Activated CD8-positive, alpha-beta memory T cell treated with anti-CD3 and anti-CD28 coated beads for 48 hours (primary cell): Measurements from ENCODE around the gene EPHB4.
"Not testable (repeated sequence)": the region's sequence is repeated elsewhere in the genome, so short reads cannot be mapped to it uniquely, and the experiment has no call there.

Experiments used
- DNase-seq, 3 experiments: peaks; one replicate each; pipeline ENCODE4 v3.0.0-alpha.2; 2020; ENCODE audit warnings: low read depth in 2 of 3, low spot score in 2 of 3

EPHB4 gene

DNA sequence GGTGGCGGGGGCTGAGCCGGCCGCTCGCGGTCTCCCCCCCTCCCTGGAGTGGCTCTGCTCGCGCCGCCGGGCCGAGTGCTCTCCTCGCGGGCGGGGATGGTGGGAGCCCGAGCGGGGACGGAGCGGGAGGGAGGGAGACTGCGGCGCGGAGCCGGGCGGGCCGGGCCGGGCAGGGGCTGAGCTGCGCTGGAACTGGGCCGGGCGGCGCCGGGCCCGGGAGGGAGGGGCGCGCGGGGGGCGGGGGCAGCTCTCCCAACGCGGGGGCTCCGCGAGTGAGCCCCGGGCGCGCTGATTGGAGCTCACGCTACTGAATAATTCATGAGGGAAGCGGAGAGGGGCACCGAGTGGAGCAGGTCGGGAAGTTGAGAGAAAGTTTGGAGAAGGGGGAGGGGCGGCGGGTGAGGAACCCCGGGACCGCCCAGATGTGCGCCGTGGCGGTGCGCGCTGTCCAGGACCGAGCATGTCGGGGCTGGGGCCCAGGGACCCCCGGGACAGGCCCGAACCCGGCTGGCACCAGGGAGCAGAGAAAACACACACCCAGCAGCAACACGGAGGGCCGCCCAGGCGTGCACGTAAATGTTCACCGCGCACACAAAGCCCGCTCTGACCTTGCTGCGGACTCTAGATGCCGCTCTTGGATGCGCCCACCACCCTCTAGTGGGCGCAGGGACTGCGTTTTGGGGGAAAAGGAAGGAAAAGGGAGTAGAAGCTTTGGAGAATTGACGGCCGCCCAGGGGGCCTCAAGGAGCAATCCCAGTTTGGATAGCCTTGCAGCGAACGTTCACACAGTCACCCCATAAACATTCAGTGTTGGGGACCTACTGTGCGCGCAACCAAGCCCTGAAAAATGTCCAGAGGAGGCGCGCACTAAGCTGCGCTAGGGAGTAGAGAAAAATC, at the start of gene EPHB4:
EPHB4 (minus strand) TSS at position 194 of the 897 bp plus-strand sequence. CDS start 493 bp downstream, outside the sequence.
- no peak for DNase-seq

- DNase-seq, result no peak
Measured at GRCh38 chr7:100875356-100875751, 48.0 kb upstream of the EPHB4 start.

- DNase-seq, result peak; percentile 92 to 97 (median 93)
Measured at GRCh38 chr7:100874577-100875355, 47.4 kb upstream of the EPHB4 start, which contains the start of gene SRRT. Gene SRRT, plus strand, starts transcription at chr7:100875103. Its CDS starts 488 bp downstream, at chr7:100875591.

GRCh38 chr7:100874300-100874576, 46.9 kb upstream of the EPHB4 start:
- DNase-seq, result no peak

GRCh38 chr7:100873599-100874299, 46.4 kb upstream of the EPHB4 start:
- no peak for DNase-seq

DNA sequence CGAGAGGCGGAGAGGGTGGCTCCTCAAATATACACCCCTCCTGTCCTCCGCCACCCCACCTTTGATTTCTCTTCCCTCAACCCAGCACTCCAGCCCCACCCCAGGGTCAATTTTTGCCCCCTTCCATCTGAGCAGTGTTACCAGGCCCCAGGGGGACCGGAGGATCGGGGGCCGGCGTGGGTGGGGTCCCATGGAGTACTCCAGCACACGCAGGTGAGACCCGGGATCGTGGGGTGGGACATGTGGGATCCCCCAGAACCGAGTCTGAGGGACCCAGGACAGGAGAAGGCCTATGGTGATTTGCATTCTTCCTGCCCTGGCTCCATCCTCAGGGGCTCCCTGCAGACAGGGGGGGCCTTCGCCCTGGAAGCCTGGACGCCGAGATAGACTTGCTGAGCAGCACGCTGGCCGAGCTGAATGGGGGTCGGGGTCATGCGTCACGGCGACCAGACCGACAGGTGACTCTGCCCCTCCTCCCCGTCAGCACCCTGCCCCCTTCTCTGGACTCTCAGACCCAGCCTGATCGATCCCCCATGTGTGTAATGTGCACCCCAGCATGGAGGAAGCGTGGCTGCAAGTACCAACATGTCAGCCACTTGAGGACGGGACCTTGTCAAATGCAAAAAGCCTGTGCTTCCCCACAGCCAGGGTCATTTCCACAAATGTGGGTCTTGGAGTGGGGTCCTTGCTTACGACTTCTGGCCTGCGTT, 40.6 kb upstream of the EPHB4 start:
- no peak for DNase-seq

- DNase-seq, result peak in 2 of 3 experiments; percentile 41 to 51
Measured at GRCh38 chr7:100867040-100867775, 39.9 kb upstream of the EPHB4 start, which contains the start of gene TRIP6. Gene TRIP6, plus strand, starts transcription at chr7:100867387. Its CDS starts 111 bp downstream, at chr7:100867498.

GRCh38 chr7:100866729-100867039, 39.4 kb upstream of the EPHB4 start:
- no peak for DNase-seq

DNA sequence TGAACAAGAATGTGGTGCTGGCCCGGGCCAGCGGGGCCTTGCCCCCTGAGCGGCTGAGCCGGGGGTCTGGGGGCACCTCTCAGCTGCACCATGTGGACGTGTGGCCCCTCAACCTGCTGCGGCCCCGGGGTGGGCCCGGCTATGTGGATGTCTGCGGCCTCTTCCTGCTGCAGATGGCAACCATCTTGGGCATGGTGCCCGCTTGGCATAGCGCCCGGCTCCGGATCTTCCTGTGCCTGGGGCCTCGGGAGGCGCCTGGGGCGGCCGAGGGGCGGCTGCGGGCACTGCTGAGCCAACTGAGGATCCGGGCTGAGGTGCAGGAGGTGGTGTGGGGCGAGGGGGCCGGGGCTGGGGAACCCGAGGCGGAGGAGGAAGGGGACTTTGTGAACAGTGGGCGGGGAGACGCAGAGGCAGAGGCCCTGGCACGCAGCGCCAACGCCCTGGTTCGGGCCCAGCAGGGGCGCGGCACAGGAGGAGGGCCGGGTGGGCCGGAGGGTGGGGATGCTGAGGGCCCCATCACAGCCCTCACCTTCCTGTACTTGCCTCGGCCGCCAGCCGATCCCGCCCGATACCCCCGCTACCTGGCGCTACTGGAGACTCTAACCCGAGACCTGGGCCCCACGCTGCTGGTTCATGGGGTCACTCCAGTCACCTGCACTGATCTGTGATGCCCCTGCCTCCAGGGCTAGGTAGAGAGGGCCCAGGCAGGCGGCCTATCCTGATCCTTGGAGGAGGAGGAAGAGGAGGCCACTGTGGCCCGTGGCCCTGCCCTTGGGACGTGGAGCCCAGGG, 38.8 kb upstream of the EPHB4 start:
- DNase-seq, result no peak

- DNase-seq, result no peak
Measured at GRCh38 chr7:100865372-100865911, 38.1 kb upstream of the EPHB4 start.

GRCh38 chr7:100864263-100864845, 37.0 kb upstream of the EPHB4 start:
- no peak for DNase-seq

DNA sequence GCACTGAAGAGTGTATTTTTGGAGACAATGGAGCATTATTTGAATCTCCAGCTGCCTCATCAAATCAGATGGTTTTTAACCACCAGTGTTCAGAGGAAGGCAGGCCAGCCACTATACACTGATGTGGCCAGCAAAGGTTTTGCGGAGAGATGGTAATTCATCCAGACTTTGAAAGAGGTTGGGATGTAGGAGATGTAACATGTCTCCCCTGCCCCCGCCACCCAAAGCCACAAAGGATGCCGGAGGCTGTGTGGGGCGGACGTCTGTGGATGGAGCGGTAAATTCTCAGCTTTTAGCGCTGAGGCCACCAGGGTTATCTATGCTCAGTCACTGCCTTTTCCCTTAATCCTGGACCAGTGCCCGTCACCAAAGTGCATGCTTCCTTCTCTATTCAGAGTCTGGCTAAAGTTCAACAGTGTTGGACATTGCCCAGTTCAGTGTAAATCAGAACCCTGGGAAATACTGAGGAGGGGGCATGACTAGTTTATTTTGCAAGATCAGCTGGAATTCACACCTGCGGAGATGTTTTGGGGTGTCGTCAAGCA, 36.2 kb upstream of the EPHB4 start:
- DNase-seq, result no peak

DNA sequence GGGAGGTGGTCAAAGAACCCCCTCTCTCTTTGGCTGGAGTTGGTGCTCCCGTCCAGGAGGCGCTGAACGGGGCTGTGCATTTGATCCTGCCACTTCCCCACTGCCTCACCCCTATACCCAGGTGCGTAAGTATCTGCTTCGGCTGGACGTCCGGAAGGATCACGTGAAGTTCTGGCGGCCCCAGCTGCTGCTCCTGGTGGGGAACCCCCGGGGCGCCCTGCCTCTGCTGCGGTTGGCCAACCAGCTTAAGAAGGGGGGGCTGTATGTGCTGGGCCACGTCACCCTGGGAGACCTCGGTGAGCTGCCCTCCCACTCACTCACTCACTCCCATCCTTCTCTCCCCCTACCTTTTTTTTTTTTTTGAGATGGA, 34.3 kb upstream of the EPHB4 start:
- DNase-seq, result no peak

DNA sequence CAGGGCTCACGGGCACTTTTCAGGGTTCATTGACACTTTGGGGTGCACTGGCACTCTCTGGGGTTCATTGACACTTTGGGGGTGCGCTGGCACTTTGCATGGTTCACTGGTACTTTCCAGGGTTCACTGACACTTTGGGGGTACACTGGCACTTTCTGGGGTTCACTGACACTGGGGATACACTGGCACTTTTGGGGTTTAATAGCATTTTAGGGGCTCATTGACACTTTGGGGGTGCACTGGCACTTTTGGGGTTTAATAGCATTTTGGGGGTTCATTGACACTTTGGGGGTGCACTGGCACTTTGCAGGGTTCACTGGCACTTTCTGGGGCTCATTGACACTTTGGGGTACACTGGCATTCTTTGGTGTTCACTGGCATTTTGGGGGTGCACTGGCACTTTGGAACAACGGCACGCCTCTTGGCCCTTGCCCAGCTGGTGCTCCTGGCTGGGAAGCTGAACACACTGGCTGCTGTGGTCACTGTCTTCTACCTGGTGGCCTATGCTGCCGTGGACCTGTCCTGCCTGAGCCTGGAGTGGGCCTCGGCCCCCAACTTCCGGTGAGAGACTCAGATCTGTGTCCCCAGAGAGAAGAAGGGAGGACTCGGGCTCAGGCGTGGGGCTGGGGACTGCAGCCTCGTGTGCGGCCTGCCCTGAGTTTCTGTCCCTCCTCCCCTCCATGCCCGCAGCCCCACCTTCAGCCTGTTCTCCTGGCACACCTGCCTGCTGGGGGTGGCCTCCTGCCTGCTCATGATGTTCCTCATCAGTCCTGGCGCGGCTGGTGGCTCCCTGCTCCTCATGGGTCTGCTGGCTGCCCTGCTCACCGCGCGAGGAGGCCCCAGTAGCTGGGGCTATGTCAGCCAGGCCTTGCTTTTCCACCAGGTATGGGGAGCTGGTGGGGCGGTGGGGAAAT, 33.6 kb upstream of the EPHB4 start:
- no peak for DNase-seq

DNA sequence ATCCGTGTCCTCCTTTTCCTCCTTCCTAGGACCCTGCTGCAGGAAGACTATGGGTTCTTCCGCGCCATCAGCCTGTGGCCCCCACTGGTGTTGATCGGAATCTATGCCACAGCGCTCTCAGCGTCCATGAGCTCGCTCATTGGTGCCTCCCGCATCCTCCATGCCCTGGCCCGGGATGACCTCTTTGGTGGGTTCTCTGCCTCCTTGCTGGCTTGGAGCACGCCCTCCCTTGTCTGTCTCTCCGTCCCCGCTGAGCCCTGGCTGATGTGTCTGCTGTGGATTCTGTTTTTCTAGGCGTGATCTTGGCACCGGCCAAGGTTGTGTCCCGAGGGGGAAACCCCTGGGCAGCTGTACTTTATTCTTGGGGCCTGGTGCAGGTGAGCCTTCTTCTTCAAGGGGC, 32.5 kb upstream of the EPHB4 start:
- no peak for DNase-seq

- DNase-seq, result no peak
Measured at GRCh38 chr7:100856871-100857282, 29.6 kb upstream of the EPHB4 start.

DNA sequence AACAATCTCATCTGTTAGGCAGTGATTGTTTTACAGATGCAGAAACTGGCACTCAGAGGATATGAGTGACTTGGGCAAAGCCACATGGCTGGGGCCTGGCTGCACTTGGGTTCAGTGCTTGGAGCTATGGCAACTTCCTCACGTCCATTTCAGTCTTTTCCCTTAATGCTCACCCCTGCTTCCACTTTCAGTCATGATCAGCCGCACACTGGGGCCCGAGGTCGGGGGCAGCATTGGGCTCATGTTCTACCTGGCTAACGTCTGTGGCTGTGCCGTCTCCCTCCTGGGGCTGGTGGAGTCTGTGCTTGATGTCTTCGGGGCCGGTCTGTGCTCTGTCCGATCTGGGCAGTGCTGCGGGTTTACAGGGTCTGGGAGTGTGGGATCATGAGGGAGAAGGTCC, 28.2 kb upstream of the EPHB4 start:
- DNase-seq, result no peak

DNA sequence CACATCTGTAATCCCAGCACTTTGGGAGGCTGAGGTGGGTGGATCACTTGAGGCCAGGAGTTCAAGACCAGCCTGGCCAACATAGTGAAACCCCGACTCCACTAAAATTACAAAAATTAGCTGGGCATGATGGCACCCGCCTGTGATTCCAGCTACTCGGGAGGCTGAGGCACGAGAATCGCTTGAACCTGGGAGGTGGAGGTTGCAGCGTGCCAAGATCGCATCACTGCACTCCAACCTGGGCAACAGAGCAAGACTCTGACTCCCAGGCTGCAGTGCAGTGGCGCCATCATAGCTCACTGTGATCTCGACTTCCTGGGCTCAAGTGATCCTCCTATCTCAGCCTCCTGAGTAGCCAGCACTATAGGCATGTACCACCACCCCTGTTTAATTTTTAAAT, 27.6 kb upstream of the EPHB4 start:
- DNase-seq, result not testable (repeated sequence)
